ENCODE results near the gene PKP2. TPM values are rescaled to one million over a fixed set of nuclear protein-coding genes. Genes with fewer than 3 reads are reported as not detected.
A peak's percentile ranks its signal among the peaks of the same experiment; 100 is the strongest.

The PKP2 gene
- total and polyA plus RNA-seq, 9 of the 15 experiments (the other 6 are each of a cell fraction or from before 2014, with no cell fraction given), result 1.6 to 4.2 (median 2.8) TPM

GRCh38 chr12:32901553-32901952 lies 5.0 kb upstream of the PKP2 start:
- H3K4me1 ChIP-seq (replicated peaks in 1 of 2; ENCODE audit: control insufficient read depth in 2 of 2, insufficient read depth in 2 of 2, low read length in 2 of 2), result peaks cover 0 to 5% of the 10 kb centered on the region in 2 experiments; a peak in 3 of 5 replicates
- peak overlapping the region; percentile 19; the same call in 1 of the 2 replicates for H2AFZ ChIP-seq (ENCODE audit: low read depth, low read length)
- no peaks in the 10 kb centered on the region for H3K27me3 ChIP-seq (ENCODE audit: control insufficient read depth in 2 of 2, insufficient read depth in 2 of 2, low read length in 2 of 2)
- intact Hi-C loops (cut with micrococcal nuclease), result no loop called here
- H4K20me1 ChIP-seq (replicated peaks; ENCODE audit: control insufficient read depth, insufficient read depth, low read length), result no peaks in the 10 kb centered on the region
- FAIRE-seq (no peak), ATAC-seq (no peak), DNase-seq (ENCODE audit: extremely low read depth in 1 of 4, low spot score in 3 of 4) (no peak)
- POLR2A ChIA-PET, result no interaction called here
- no peaks in the 10 kb centered on the region for H3K9me3 ChIP-seq (replicated peaks; ENCODE audit: control insufficient read depth, insufficient read depth, low read depth, low read length)
- no peaks in the 10 kb centered on the region for H3K79me2 ChIP-seq (ENCODE audit: control insufficient read depth, insufficient read depth, low read length)
- H3K36me3 ChIP-seq (ENCODE audit: control insufficient read depth, insufficient read depth, low read length), result no peaks in the 10 kb centered on the region
- no peaks in the 10 kb centered on the region for H3K9me1 ChIP-seq (ENCODE audit: control insufficient read depth, insufficient read depth, low read length)
- H3K9ac ChIP-seq (ENCODE audit: insufficient read depth in 1 of 2, low read depth in 2 of 2, low read length in 2 of 2), result no peak overlapping the region
- no peak overlapping the region for H3K27ac ChIP-seq (ENCODE audit: extremely low read depth, low read depth, low read length)
- 0 out of 4 replicates have a peak, but pooled peaks of 1 of the 2 experiments have one; percentile 16 for TF ChIP-seq TEAD1 (CRISPR knock-in tag; IDR thresholded peaks at IDR 0.05)
- TF ChIP-seq, protein P1, sequence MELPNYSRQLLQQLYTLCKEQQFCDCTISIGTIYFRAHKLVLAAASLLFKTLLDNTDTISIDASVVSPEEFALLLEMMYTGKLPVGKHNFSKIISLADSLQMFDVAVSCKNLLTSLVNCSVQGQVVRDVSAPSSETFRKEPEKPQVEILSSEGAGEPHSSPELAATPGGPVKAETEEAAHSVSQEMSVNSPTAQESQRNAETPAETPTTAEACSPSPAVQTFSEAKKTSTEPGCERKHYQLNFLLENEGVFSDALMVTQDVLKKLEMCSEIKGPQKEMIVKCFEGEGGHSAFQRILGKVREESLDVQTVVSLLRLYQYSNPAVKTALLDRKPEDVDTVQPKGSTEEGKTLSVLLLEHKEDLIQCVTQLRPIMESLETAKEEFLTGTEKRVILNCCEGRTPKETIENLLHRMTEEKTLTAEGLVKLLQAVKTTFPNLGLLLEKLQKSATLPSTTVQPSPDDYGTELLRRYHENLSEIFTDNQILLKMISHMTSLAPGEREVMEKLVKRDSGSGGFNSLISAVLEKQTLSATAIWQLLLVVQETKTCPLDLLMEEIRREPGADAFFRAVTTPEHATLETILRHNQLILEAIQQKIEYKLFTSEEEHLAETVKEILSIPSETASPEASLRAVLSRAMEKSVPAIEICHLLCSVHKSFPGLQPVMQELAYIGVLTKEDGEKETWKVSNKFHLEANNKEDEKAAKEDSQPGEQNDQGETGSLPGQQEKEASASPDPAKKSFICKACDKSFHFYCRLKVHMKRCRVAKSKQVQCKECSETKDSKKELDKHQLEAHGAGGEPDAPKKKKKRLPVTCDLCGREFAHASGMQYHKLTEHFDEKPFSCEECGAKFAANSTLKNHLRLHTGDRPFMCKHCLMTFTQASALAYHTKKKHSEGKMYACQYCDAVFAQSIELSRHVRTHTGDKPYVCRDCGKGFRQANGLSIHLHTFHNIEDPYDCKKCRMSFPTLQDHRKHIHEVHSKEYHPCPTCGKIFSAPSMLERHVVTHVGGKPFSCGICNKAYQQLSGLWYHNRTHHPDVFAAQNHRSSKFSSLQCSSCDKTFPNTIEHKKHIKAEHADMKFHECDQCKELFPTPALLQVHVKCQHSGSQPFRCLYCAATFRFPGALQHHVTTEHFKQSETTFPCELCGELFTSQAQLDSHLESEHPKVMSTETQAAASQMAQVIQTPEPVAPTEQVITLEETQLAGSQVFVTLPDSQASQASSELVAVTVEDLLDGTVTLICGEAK (IDR thresholded peaks at IDR 0.05), result no peak
- TF ChIP-seq, protein P1 (CRISPR knock-in tag; IDR thresholded peaks at IDR 0.05), result no peak
- TF ChIP-seq ZNF146 (CRISPR knock-in tag; IDR thresholded peaks at IDR 0.05; ENCODE audit: unreplicated experiment), result no peak
- TF ChIP-seq CBX2 (IDR thresholded peaks at IDR 0.05; ENCODE audit: insufficient read depth, low read length, poor library complexity, severe bottlenecking), result no peak
- no TSS peak for BruUV-seq (replicated peaks)
- WGBS (ENCODE audit: insufficient coverage, low coverage, missing lambda C conversion rate), result 22% methylated on average over 4 of the region's 4 CpGs
- CTCF ChIA-PET (ENCODE audit: low intra/inter-chr PET ratio), result no interaction called here
- no peak overlapping the region for H3K4me3 ChIP-seq
- in situ Hi-C loops (cut with MboI), result no loop called here
- H3K4me2 ChIP-seq (ENCODE audit: insufficient read depth, low read length), result no peak overlapping the region
